HL-60 (cell line): ENCODE data around the gene PPP1R3A.

Source experiments
- DNase-seq, 2 experiments: peaks; one replicate each; pipeline ENCODE4 v3.0.0-alpha.2; 2010 to 2020; ENCODE audit warnings: low read depth in 1 of 2, low spot score in 1 of 2
- H3K27ac ChIP-seq: fragments of 250-450 bp; sonication (Bioruptor Pico); replicated peaks from 2 replicates; pipeline ENCODE4 v1.5.1; 2020; ENCODE audit warnings: mild to moderate bottlenecking, moderate library complexity
- H3K27me3 ChIP-seq: fragments of 250-450 bp; sonication (Bioruptor Pico); 2 replicates; pipeline ENCODE4 v1.5.1; 2021; ENCODE audit warnings: mild to moderate bottlenecking, moderate library complexity; ENCODE audit not compliant: insufficient read depth, poor library complexity, severe bottlenecking
- H3K4me3 ChIP-seq: replicated peaks from 2 replicates; pipeline ENCODE4 v1.5.1; 2011; ENCODE audit warnings: mild to moderate bottlenecking, control low read depth, low read length; ENCODE audit not compliant: insufficient read depth
- GABPA ChIP-seq: IDR thresholded peaks from 2 replicates; pipeline ENCODE4 v1.6.1; 2012; ENCODE audit warnings: low read depth
- POLR2AphosphoS5 ChIP-seq: IDR thresholded peaks from 2 replicates; pipeline ENCODE4 v1.6.1; 2012; ENCODE audit warnings: low read depth
- SPI1 ChIP-seq: IDR thresholded peaks from 2 replicates; pipeline ENCODE4 v1.6.1; 2012; ENCODE audit warnings: low read depth, mild to moderate bottlenecking, borderline replicate concordance
- TF ChIP-seq, protein P1 (sequence below): IDR thresholded peaks from 2 replicates; pipeline ENCODE4 v1.6.1; 2012; ENCODE audit warnings: low read depth; ENCODE audit not compliant: insufficient replicate concordance
- TF ChIP-seq, protein P2 (sequence below): IDR thresholded peaks from one replicate; pipeline ENCODE4 v1.5.1; 2011; ENCODE audit warnings: low read length, control low read depth, inconsistent platforms; ENCODE audit not compliant: insufficient read depth

The PPP1R3A gene

DNA sequence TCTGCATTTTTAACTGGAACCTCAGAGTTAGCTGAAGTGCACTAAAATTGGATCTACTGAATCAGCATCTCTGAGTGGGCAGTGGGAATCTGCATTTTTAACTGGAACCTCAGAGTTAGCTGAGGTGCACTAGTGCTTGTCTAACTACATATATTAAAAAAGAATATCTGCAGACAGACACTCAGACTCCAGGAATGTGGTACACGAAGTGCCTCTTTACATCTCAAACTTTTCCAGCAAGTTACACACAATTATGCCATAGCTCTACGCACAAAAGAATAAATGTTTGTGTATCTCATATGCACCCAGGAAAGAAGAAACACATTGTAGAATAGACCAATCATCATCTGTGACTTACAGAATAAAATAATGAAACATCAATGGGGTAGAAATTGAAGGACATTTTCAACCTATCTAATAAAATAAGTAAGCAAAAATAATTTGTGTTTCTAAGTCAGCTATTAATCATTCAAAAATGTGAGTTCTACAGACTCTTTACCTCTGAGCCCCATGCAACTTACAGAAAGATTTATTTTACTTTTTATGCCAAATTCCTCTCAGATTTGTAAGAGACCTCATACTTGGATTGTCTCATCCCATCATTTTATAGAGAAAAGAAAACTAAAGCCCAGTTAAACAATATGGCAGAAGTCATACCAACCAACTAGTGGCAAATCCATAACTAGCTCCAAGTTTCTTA, 28.3 kb downstream of the PPP1R3A start:
- H3K27ac ChIP-seq, result no peak overlapping the region
- DNase-seq, result no peak
- TF ChIP-seq POLR2AphosphoS5 (no peak), SPI1 (no peak), GABPA (no peak)
- TF ChIP-seq, protein P1, sequence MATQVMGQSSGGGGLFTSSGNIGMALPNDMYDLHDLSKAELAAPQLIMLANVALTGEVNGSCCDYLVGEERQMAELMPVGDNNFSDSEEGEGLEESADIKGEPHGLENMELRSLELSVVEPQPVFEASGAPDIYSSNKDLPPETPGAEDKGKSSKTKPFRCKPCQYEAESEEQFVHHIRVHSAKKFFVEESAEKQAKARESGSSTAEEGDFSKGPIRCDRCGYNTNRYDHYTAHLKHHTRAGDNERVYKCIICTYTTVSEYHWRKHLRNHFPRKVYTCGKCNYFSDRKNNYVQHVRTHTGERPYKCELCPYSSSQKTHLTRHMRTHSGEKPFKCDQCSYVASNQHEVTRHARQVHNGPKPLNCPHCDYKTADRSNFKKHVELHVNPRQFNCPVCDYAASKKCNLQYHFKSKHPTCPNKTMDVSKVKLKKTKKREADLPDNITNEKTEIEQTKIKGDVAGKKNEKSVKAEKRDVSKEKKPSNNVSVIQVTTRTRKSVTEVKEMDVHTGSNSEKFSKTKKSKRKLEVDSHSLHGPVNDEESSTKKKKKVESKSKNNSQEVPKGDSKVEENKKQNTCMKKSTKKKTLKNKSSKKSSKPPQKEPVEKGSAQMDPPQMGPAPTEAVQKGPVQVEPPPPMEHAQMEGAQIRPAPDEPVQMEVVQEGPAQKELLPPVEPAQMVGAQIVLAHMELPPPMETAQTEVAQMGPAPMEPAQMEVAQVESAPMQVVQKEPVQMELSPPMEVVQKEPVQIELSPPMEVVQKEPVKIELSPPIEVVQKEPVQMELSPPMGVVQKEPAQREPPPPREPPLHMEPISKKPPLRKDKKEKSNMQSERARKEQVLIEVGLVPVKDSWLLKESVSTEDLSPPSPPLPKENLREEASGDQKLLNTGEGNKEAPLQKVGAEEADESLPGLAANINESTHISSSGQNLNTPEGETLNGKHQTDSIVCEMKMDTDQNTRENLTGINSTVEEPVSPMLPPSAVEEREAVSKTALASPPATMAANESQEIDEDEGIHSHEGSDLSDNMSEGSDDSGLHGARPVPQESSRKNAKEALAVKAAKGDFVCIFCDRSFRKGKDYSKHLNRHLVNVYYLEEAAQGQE, result no peak
- TF ChIP-seq, protein P2, sequence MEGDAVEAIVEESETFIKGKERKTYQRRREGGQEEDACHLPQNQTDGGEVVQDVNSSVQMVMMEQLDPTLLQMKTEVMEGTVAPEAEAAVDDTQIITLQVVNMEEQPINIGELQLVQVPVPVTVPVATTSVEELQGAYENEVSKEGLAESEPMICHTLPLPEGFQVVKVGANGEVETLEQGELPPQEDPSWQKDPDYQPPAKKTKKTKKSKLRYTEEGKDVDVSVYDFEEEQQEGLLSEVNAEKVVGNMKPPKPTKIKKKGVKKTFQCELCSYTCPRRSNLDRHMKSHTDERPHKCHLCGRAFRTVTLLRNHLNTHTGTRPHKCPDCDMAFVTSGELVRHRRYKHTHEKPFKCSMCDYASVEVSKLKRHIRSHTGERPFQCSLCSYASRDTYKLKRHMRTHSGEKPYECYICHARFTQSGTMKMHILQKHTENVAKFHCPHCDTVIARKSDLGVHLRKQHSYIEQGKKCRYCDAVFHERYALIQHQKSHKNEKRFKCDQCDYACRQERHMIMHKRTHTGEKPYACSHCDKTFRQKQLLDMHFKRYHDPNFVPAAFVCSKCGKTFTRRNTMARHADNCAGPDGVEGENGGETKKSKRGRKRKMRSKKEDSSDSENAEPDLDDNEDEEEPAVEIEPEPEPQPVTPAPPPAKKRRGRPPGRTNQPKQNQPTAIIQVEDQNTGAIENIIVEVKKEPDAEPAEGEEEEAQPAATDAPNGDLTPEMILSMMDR, result no peak

DNA sequence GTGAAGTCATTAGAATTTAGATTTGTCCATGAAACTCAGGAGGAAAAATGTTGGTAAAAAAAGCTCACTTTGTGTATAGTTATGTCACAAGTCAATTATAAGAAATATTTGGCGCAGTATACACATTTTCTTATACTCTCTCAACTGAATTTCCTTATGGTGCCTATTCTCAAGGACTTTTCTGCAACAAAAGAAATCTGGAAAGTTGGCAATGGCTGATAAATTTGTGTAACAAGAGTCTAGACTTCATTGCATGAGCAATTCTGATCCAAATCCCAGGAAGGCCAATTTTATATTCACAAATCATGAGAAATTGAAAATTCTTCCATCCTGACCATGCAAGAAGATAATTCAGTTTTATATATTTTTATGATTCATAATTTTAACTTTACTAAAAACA, 35.7 kb downstream of the PPP1R3A start:
- TF ChIP-seq POLR2AphosphoS5 (no peak), SPI1 (no peak), GABPA (no peak)
- TF ChIP-seq, protein P1, result no peak
- TF ChIP-seq, protein P2, result no peak
- DNase-seq, result no peak
- H3K27me3 ChIP-seq, result no peaks in the 10 kb centered on the region
- H3K27ac ChIP-seq, result no peak overlapping the region
- no peak overlapping the region for H3K4me3 ChIP-seq

More for the DNA sequence above, 28.3 kb downstream of the PPP1R3A start:
- no peaks in the 10 kb centered on the region for H3K27me3 ChIP-seq
- H3K4me3 ChIP-seq, result no peak overlapping the region

DNA sequence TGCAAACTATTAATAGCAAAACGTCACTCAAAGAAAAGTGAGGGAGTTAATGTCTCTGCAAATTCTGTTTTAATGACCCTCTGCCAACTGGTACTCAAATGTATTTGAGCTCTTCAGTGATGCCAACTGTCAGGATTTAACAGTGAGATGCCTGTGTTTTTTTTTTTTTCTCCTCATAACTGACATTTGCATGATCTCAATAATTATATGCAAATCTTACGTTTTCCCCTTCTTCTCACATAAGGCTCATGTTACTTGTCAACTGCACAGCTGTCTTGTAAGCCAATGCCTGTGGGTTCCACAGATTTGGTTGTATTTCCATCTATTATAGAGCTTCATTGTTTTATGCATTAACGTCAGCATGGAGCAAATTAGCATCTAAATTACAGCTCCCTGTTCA, 38.2 kb downstream of the PPP1R3A start:
- DNase-seq, result no peak
- H3K27me3 ChIP-seq, result no peaks in the 10 kb centered on the region
- no peak overlapping the region for H3K4me3 ChIP-seq
- TF ChIP-seq POLR2AphosphoS5, result no peak
- TF ChIP-seq, protein P1, result no peak
- H3K27ac ChIP-seq, result no peak overlapping the region
